Cardiac ventricle fibroblast (primary cell): ENCODE results near the gene WIPF2. TPM values are rescaled to one million over a fixed set of nuclear protein-coding genes. Genes with fewer than 3 reads are reported as not detected.

ENCODE experiments used
- total RNA-seq: library from RNA; depleted of rRNA; stranded (reverse); fragments of >200 nt; gene quantifications from 2 replicates; pipeline ENCODE4 v1.2.3, GENCODE V29; 2015

Gene WIPF2, protein sequence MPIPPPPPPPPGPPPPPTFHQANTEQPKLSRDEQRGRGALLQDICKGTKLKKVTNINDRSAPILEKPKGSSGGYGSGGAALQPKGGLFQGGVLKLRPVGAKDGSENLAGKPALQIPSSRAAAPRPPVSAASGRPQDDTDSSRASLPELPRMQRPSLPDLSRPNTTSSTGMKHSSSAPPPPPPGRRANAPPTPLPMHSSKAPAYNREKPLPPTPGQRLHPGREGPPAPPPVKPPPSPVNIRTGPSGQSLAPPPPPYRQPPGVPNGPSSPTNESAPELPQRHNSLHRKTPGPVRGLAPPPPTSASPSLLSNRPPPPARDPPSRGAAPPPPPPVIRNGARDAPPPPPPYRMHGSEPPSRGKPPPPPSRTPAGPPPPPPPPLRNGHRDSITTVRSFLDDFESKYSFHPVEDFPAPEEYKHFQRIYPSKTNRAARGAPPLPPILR
- 8.7 and 9.0 TPM in 2 replicates for total RNA-seq

DNA sequence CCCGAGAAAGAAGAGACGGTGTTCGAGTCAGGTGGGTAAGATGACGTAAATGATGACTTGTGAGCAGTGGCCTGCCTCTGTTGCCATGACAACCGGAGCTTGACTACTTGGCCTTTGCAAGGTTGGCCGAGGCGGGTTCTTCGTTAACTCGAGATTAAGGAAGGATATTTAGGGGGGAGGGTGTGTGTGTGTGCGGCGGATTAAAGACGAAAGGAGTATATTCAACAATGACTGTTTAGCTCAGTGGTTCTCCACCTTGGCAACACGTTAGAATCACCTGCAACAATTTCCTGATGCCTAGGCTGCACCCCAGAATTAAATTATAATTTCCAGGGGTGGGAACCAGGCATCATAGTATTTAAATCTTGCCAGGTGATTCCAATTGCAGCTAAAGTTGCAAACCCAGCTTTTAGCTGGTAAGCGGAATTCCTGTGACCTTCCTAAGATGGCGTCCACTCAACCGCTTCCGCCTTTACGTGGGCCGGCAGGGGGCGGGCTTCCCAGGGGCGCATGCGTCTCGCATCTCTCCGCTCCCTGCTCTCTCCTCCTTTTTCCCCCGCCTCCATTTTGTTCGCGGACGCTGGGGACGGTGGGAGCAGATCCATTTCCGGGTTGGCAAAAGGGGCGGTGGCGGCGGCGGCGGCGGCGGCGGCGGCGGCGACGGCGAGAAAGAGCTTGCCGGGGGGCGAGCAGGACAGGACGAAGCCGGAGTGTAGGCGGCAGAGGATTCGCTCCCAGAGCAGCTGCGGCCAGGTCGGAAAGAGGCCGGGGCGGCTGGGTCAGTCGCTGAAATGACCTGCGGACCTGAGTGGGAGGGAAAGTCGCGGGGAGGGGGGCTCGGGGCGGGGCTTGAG lies at the start of gene WIPF2:
TSS of gene WIPF2 (plus strand) at position 565 of the 854 bp plus-strand sequence. CDS start 37,156 bp downstream, outside the sequence.

DNA sequence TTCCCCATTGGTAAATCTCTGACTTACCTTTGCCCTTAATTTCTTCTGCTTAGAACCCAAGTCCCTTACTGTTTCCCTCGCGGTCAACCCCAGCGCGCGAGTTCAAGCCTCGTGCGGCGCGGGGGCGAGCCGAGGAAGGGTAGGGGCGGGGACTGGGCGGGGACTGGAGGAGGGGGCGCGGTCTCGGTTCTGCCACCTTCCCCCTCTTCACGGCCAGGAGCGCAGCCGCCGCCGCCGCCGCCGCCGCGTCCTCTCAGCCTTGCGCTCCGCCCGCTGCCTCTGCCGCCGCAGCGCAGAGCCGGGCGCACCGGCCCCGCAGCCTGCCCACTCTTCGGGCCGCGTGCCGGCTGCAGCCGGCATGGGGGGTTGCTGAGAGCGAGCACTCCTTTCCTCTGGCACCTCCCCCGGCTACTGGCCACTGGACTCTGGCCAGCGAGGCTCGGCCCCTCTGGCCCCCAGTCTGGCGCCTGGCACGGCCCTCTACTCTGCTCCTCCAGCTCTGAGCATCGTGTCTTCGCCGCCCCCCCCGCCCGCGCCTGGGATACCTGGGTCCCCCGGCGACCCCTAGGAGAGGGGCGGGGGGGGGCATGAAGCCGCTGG lies 41.7 kb upstream of the WIPF2 start, which contains the start of gene RAPGEFL1:
TSS of gene RAPGEFL1 (plus strand) at position 196 of the 600 bp plus-strand sequence. CDS start at position 588, 392 bp downstream.

DNA sequence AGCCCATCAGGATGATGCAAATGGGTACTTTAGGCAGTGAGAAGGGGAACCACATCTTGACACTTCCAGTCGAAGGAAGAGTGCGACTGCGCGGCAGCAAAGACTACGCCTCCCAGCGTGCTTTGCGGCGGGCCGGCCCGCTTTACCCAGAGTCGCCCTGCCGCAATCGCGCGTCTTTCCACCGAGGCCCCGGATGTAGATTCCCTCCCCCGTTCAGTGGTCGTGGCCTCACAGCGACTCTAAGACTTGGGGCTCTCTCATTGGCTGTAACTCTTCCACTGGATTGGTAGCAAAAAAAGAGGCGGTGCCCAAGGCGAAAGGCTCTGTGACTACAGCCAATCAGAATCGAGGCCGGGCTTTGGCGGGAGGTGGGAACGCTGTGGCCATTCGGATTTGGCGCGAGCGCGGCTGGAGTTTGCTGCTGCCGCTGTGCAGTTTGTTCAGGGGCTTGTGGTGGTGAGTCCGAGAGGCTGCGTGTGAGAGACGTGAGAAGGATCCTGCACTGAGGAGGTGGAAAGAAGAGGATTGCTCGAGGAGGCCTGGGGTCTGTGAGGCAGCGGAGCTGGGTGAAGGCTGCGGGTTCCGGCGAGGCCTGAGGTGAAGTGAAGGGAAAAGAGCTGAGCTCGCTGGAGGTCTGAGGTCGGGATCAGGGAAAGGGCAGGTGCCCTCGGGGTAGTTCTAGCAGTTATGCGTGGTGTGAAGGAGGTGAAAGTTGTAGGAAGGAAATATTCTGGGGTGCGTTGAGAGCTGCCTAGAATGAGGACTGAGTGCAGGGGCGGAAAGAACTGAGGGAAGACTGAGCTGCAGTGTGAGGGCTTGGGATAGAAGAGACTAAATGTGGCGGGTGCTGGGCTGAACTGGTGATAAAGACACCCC lies 68.6 kb downstream of the WIPF2 start, which contains the start of gene CDC6:
TSS of gene CDC6 (plus strand) at position 386 of the 876 bp plus-strand sequence. CDS start 1,542 bp downstream, outside the sequence.

DNA sequence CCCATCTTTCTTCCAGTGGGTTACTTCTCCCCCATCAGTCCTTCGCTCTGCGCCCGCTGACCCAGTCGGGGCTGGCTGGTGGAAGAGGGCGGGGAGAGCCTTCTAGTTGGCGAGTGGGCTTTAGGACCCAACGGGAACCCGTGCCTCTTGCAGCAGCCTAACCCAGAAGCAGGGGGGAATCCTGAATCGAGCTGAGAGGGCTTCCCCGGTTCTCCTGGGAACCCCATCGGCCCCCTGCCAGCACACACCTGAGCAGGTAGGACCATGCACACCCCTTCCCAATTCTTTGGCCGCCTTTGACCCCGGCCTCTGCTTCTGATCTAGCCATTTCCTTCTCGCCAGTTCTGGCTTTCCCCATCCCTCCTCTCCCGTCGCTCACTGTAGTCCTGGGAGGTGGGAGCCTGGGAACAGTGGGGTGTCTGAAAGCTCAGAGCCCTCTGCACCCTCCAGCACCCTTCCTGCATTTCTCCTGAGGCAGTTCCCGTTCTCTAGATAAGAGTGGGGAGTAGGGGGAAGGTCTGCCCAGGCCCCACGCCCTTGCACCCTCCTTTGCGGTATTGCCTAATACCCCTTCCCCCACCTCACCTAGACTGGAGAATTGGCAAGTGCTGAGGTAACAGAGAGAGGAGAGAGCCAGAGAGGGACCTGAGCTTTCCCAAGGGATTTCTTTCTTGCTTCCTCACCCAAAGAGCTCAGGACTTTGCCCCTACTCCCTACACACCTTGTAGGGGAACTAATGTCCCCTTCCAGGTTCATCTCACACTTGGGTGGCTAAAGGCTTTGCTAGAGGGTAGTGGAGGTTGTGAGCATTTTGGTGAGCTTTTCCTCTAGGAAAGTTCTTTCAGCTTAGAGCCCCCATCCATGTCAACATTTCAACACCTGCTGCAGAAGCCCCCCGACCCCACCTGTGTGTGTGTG lies 90.2 kb downstream of the WIPF2 start, which contains the start of gene RARA:
TSS of gene RARA (plus strand) at position 150 of the 918 bp plus-strand sequence. CDS start 22,039 bp downstream, outside the sequence.

Other genes starting within 250 kb of the WIPF2 start
- gene PSMD3, start 238.5 kb upstream of the WIPF2 start, total RNA-seq: 69.0 and 70.6 TPM in 2 replicates
- gene CSF3, start 203.9 kb upstream of the WIPF2 start, total RNA-seq: not detected in 2 replicates
- gene MED24, start 164.9 kb upstream of the WIPF2 start, total RNA-seq: 25.2 and 51.4 TPM in 2 replicates
- 26.6 and 27.3 TPM in 2 replicates for gene THRA, start 156.3 kb upstream of the WIPF2 start, total RNA-seq
- 2.7 and 4.1 TPM in 2 replicates for gene NR1D1, start 118.7 kb upstream of the WIPF2 start, total RNA-seq
- 42.4 and 49.2 TPM in 2 replicates for gene MSL1, start 97.3 kb upstream of the WIPF2 start, total RNA-seq
- 29.1 and 30.7 TPM in 2 replicates for gene CASC3, start 78.8 kb upstream of the WIPF2 start, total RNA-seq
- 1.3 and 2.5 TPM in 2 replicates for gene RAPGEFL1, start 41.8 kb upstream of the WIPF2 start, total RNA-seq
- 2.2 and 3.6 TPM in 2 replicates for gene CDC6, start 68.6 kb downstream of the WIPF2 start, total RNA-seq
- 56.8 and 58.6 TPM in 2 replicates for gene RARA, start 89.9 kb downstream of the WIPF2 start, total RNA-seq
- 3.8 and 12.1 TPM in 2 replicates for gene GJD3, start 145.4 kb downstream of the WIPF2 start, total RNA-seq
- gene TOP2A, start 198.6 kb downstream of the WIPF2 start, total RNA-seq: 10.6 and 19.0 TPM in 2 replicates
- 1,674 and 1,743 TPM in 2 replicates for gene IGFBP4, start 224.1 kb downstream of the WIPF2 start, total RNA-seq